Activated CD8-positive, alpha-beta T cell treated with anti-CD3 and anti-CD28 coated beads for 36 hours (primary cell): ENCODE data around the gene KRT82. TPM values are rescaled to one million over a fixed set of nuclear protein-coding genes. Genes with fewer than 3 reads are reported as not detected.
A peak's percentile ranks its signal among the peaks of the same experiment; 100 is the strongest.

Experiments
- ATAC-seq: fragments of 200-7000 bp; cut with Tn5 transposase; one replicate; pipeline ENCODE4 v1.10.0; 2021; ENCODE audit warnings: mild to moderate bottlenecking, moderate library complexity
- CTCF ChIA-PET: fragments of 350-600 bp; sonication (Branson Sonifier 250); formaldehyde crosslinking; loops from one replicate; lab custom pipeline; 2021; ENCODE audit warnings: antibody characterized with exemption; lab: Charles Lee
- POLR2A ChIA-PET: fragments of 350-600 bp; sonication (Branson Sonifier 250); formaldehyde crosslinking; loops from one replicate; lab custom pipeline; 2021; ENCODE audit warnings: antibody characterized with exemption; lab: Charles Lee
- DNase-seq: peaks from one replicate; pipeline ENCODE4 v3.0.0-alpha.2; 2020
- H3K27ac Mint-ChIP-seq: one replicate; pipeline ENCODE4 v1.8.0; 2021; ENCODE audit warnings: mild to moderate bottlenecking, mixed read lengths
- H3K27me3 Mint-ChIP-seq: one replicate; pipeline ENCODE4 v1.8.0; 2021; ENCODE audit warnings: mixed read lengths
- H3K36me3 Mint-ChIP-seq: one replicate; pipeline ENCODE4 v1.8.0; 2021; ENCODE audit warnings: low read depth, mixed read lengths
- H3K4me1 Mint-ChIP-seq: one replicate; pipeline ENCODE4 v1.8.0; 2021; ENCODE audit warnings: low read depth, mixed read lengths
- H3K4me3 Mint-ChIP-seq: one replicate; pipeline ENCODE4 v1.8.0; 2021; ENCODE audit warnings: mild to moderate bottlenecking, moderate library complexity, mixed read lengths
- H3K9me3 Mint-ChIP-seq: one replicate; pipeline ENCODE4 v1.8.0; 2021; ENCODE audit warnings: mixed read lengths
- intact Hi-C: fragments of 100-400 bp; cut with micrococcal nuclease; formaldehyde crosslinking; loops from one replicate; pipeline ENCODE4 v1.10.0; 2022
- total RNA-seq, 2 experiments: library from RNA; stranded (reverse); gene quantifications; one replicate each; pipeline ENCODE4 v1.2.3, GENCODE V29; 2021
- TF ChIP-seq, protein P1 (sequence below): fragments of 200-600 bp; IDR thresholded peaks from one replicate; pipeline ENCODE4 v1.8.0; 2022; ENCODE audit warnings: antibody characterized with exemption, mild to moderate bottlenecking

KRT82 gene
- total RNA-seq, 2 experiments from 2014 or later, result not detected

DNA sequence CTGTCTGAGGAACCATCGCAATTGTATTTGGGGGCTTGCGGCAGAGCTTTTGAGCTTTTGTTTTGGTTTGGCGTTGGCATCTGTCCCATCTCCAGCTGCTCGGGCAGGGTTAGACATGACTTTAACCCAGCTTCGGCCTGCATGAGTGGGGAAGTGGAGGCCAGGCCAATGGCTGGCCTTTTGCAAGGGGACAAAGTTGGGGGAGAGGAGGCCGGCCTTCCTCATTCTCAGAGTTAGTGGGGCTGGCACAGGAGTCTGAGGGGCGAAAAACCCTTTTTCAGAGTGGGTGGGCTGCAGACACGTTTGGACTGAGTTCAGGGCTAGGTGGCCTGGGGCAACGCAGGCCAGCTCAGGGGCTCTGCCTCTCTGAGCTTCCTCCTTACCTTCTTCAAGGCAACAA lies 5.2 kb downstream of the KRT82 start:
- POLR2A ChIA-PET, result no interaction called here
- TF ChIP-seq, protein P1, sequence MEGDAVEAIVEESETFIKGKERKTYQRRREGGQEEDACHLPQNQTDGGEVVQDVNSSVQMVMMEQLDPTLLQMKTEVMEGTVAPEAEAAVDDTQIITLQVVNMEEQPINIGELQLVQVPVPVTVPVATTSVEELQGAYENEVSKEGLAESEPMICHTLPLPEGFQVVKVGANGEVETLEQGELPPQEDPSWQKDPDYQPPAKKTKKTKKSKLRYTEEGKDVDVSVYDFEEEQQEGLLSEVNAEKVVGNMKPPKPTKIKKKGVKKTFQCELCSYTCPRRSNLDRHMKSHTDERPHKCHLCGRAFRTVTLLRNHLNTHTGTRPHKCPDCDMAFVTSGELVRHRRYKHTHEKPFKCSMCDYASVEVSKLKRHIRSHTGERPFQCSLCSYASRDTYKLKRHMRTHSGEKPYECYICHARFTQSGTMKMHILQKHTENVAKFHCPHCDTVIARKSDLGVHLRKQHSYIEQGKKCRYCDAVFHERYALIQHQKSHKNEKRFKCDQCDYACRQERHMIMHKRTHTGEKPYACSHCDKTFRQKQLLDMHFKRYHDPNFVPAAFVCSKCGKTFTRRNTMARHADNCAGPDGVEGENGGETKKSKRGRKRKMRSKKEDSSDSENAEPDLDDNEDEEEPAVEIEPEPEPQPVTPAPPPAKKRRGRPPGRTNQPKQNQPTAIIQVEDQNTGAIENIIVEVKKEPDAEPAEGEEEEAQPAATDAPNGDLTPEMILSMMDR, result no peak
- Mint-ChIP-seq H3K9me3 (no peaks in the 10 kb centered on the region), H3K4me3 (no peak overlapping the region), H3K4me1 (no peaks in the 10 kb centered on the region), H3K27ac (no peak overlapping the region), H3K27me3 (no peaks in the 10 kb centered on the region), H3K36me3 (no peaks in the 10 kb centered on the region)
- CTCF ChIA-PET, result interaction anchor here (0.7 to 1.5 kb wide), 2 partner anchors 21 to 485 kb away, joined by 3 read pairs; no protein-coding TSS in a partner anchor
- ATAC-seq (no peak), DNase-seq (no peak)
- intact Hi-C loops, result no loop called here

DNA sequence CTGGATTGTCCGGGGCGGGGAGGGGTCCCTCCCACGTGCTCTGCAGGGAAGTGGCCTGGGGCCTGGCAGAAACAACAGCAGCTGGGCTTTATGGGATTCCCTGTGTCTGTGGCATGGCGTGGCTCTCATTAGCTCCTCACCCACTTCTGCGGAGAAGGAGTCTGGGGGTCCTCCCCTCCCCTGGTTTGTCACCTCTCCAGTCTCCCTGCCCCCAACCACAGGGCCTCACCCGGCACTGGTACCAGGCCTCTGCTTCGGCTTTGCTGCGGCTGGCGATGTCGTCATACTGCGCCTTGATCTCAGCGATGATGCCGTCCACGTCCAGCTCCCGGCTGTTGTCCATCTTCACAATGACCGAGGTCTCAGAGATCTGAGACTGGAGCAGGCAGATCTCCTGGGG lies 6.4 kb downstream of the KRT82 start:
- intact Hi-C loops, result no loop called here
- ATAC-seq, result no peak
- CTCF ChIA-PET, result no interaction called here

DNA sequence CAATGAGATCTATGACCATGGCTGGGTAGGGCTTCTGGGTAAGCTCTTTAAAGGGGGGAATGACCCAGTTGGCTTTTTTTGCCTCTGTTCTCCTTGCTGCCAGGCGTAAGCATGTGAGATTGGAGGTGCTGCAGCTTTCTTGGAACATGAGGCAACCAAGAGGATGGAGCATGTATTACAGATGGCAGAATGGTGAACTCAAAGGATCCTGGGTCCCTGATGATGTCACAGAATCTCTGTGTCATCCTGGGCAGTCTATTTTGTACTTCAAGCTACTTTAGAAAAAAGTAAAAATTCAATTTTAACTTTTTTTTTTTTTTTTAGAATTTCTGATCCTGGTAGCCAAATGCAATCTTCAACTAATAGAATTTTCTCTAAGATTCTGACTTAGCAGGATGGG lies 8.0 kb downstream of the KRT82 start:
- DNase-seq, result peak; percentile 26
- POLR2A ChIA-PET, result interaction anchor here (1.3 kb wide), 1 partner anchor 15 kb away, joined by 3 read pairs; no protein-coding TSS in a partner anchor
- Mint-ChIP-seq H3K27me3 (no peaks in the 10 kb centered on the region), H3K36me3 (no peaks in the 10 kb centered on the region), H3K4me3 (no peak overlapping the region), H3K27ac (no peak overlapping the region), H3K4me1 (no peaks in the 10 kb centered on the region), H3K9me3 (no peaks in the 10 kb centered on the region)
- TF ChIP-seq, protein P1, result no peak
- intact Hi-C loops, result no loop called here
- ATAC-seq, result no peak
- CTCF ChIA-PET, result interaction anchor here (0.7 kb wide), 1 partner anchor 481 kb away, joined by 3 read pairs; no protein-coding TSS in a partner anchor

More for the DNA sequence above, 6.4 kb downstream of the KRT82 start:
- no peak for DNase-seq
- no peaks in the 10 kb centered on the region for H3K36me3 Mint-ChIP-seq
- no peak overlapping the region for H3K4me3 Mint-ChIP-seq
- POLR2A ChIA-PET, result no interaction called here
- TF ChIP-seq, protein P1, result no peak
- H3K27me3 Mint-ChIP-seq, result no peaks in the 10 kb centered on the region
- H3K9me3 Mint-ChIP-seq, result no peaks in the 10 kb centered on the region
- H3K4me1 Mint-ChIP-seq, result no peaks in the 10 kb centered on the region
- no peak overlapping the region for H3K27ac Mint-ChIP-seq

DNA sequence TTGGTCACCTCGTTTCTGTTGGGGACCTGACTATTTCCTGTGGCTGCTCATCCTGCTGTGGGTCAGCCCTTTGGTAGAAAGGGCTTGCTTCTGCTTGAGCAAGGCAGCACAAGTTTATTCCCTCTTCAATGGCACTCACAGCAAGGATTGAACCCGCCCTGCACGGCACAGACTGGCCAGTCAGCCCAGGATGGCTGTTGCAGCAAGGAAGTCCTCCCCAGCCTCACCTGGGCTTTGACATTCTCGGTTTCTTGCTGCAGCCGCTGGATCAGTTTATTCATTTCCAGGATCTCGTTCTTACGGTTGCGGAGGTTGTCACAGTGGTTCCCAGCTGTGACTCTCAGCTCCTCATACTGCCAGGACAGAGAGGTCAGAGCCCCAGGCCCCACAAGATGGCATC lies 9.5 kb downstream of the KRT82 start:
- H3K27ac Mint-ChIP-seq, result no peak overlapping the region
- H3K36me3 Mint-ChIP-seq, result no peaks in the 10 kb centered on the region
- ChIA-PET POLR2A (no interaction called here), CTCF (interaction anchor here (0.7 to 1.5 kb wide), 2 partner anchors 31 to 474 kb away, joined by 3 to 6 read pairs; no protein-coding TSS in a partner anchor)
- H3K27me3 Mint-ChIP-seq, result no peaks in the 10 kb centered on the region
- H3K4me3 Mint-ChIP-seq, result no peak overlapping the region
- intact Hi-C loops, result no loop called here
- ATAC-seq (no peak), DNase-seq (no peak)
- H3K9me3 Mint-ChIP-seq, result no peaks in the 10 kb centered on the region
- TF ChIP-seq, protein P1, result no peak
- no peaks in the 10 kb centered on the region for H3K4me1 Mint-ChIP-seq

DNA sequence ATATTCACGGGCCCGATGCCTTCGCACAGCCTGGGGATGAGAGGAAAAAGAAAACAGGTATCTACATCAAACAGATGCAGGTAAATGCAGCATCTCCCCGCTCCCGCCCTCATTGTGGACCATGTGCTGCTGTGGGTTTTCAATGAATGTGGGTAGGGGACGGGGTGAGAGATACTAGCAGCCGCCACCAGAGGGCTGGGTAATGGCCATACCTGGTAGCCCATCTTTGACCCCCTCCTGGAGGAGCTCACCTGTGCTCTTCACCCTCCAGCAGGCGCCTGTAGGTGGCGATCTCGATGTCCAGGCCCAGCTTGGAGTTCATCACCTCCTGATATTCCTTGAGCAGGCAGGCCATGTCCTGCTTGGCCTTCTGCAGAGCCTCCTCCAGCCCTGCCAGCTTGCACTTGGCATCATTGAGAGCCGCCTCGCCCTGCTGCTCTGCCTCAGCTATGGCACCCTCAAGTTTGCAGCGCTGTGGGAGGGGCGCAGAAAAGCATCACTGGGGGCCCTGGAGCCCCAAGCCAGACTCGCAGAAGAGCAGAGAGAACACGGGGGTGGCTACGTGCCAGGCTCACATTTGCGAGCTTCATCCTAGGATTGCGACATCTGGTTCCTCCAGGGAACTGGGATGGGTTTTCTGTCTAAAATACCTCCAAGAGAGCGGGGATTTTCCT lies 10.2 kb downstream of the KRT82 start:
- Mint-ChIP-seq H3K27me3 (no peaks in the 10 kb centered on the region), H3K4me3 (no peak overlapping the region), H3K4me1 (no peaks in the 10 kb centered on the region), H3K36me3 (no peaks in the 10 kb centered on the region), H3K9me3 (no peaks in the 10 kb centered on the region), H3K27ac (no peak overlapping the region)
- ATAC-seq (peak; percentile 51), DNase-seq (peak; percentile 28)
- ChIA-PET CTCF (interaction anchor here (0.7 to 1.5 kb wide), 10 partner anchors 15 to 484 kb away, joined by 3 to 6 read pairs (median 4); partner anchors contain the start of gene KRT80), POLR2A (no interaction called here)
- TF ChIP-seq, protein P1, result peak; percentile 45
- intact Hi-C loops, result no loop called here
